Keratinocyte (primary cell): Measurements from ENCODE around the gene ADAMTS9.

ENCODE experiments used
- EZH2 ChIP-seq: IDR thresholded peaks from one replicate; pipeline ENCODE4 v1.6.1; 2012; ENCODE audit warnings: inconsistent platforms, mild to moderate bottlenecking, low read length, moderate library complexity
- TF ChIP-seq, protein P1 (sequence below), 3 experiments: IDR thresholded peaks in 1 of 3; conservative IDR thresholded peaks in 1 of 3; optimal IDR thresholded peaks in 1 of 3; 2 replicates in 2 of 3; 3 replicates in 1 of 3; pipeline versions ENCODE3 to v1.5.1; 2011; ENCODE audit warnings: low read length in 3 of 3, mild to moderate bottlenecking in 3 of 3, moderate library complexity in 2 of 3, control low read depth in 1 of 3, inconsistent platforms in 1 of 3; ENCODE audit not compliant: insufficient read depth in 2 of 3; ENCODE audit errors: extremely low read depth in 1 of 3

DNA sequence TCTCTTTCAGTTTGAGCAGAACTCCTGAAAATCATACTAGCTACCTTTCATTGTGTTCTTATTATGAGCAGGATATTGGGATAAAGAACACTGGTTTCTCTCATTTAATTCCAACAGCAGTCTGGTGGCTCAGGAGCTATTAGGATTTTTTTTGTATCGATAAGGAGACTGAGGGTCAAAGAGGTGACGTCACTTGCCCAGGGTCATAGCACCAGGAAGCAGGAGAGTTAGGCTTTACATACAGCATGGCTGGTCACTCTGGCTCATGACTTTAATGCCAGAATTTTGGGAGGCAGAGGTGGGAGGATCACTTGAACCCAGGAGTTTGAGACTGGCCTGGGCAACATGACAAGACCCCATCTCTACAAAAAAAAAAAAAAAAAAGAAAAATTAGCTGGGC, 113.6 kb downstream of the ADAMTS9 start:
- TF ChIP-seq, protein P1, sequence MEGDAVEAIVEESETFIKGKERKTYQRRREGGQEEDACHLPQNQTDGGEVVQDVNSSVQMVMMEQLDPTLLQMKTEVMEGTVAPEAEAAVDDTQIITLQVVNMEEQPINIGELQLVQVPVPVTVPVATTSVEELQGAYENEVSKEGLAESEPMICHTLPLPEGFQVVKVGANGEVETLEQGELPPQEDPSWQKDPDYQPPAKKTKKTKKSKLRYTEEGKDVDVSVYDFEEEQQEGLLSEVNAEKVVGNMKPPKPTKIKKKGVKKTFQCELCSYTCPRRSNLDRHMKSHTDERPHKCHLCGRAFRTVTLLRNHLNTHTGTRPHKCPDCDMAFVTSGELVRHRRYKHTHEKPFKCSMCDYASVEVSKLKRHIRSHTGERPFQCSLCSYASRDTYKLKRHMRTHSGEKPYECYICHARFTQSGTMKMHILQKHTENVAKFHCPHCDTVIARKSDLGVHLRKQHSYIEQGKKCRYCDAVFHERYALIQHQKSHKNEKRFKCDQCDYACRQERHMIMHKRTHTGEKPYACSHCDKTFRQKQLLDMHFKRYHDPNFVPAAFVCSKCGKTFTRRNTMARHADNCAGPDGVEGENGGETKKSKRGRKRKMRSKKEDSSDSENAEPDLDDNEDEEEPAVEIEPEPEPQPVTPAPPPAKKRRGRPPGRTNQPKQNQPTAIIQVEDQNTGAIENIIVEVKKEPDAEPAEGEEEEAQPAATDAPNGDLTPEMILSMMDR (optimal IDR thresholded peaks at IDR 0.05 in 1 of 3, IDR thresholded peaks at IDR 0.05 in 1 of 3, conservative IDR thresholded peaks at IDR 0.05 in 1 of 3; ENCODE audit: extremely low read depth in 1 of 3, insufficient read depth in 2 of 3, low read length in 3 of 3): no peak
- no peak for TF ChIP-seq EZH2
